ENCODE data around the gene CHRNB4.
A peak's percentile ranks its signal among the peaks of the same experiment; 100 is the strongest.

Gene CHRNB4

GRCh38 chr15:78667578-78668236 is 26.7 kb upstream of the CHRNB4 start:
- no peak for DNase-seq

DNA sequence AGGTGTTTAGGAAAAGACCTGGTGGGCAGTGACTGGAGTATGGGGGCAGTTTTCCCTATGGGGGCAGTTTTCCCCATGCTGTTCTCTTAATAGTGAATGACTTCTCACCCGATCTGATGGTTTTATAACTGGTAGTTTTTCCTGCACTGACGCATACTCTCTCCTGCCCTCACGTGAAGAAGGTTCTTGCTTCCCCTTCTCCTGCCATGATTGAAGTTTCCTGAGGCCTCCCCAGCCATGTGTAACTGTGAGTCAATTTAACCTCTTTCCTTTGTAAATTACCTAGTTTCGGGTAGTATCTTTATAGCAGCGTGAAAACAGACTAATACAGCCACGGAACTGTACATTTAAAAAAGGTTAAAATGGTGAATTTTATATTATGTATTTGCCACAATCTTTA is 25.0 kb upstream of the CHRNB4 start:
- DNase-seq, result no peak

DNA sequence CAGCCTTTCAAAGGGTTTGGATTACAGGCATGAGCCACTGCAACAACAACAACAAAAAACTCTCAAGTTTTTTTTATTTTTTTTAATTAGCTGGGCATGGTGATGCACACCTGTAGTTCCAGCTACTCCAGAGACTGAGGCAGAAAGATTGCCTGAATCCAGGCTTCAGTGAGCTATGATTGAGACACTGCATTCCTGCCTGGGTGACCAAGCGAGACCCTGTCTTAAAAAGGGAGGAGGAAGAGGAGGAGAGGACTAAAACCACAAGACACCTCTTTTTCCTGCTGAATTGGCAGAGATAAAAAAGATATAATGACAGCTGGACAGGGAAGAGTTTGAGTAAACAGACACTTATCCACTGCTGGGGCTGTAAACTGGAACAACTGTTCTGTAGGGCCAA is 22.7 kb upstream of the CHRNB4 start:
- DNase-seq, result no peak

DNA sequence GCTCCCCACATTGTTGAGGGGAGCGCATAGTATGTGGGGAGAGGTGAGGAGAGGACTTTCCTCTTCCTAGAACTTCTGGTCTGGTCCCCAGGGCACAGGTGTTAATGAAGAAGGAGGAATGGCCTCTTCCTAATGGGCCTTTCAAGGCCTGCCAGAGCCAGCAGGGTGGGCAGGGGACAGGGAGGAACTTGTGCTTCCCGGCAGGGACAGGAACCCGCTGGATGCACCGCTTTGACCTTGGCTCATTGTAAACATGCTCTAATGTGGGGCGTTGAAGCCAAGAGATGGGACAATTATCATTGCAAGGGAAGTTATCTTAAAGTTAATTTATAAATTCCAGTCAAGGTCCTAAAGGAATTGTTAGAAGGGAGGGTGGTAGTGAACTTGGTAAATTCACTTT is 21.0 kb upstream of the CHRNB4 start:
- DNase-seq, result no peak

DNA sequence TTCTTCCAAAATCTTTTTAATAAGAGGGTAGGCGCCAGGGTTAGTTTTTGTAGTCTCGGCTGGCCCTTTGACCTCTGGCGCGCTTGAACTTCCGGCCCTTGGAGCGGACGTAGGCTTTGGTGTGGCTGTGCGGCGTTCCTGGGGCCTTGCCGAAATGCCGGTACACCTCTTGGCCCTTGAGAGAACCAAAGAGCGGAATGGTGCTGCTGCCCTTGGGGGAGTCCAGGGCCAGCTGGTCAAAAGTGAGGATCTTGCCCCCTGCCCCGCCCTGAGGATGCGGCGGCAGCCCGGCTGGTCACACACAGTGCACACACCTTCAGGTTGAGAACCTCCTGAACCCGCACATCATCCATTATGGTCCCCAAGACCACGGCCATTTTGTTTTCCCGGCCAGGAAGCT is 20.0 kb upstream of the CHRNB4 start:
- DNase-seq, result no peak

- DNase-seq, result no peak
Measured at GRCh38 chr15:78660584-78660983, 19.6 kb upstream of the CHRNB4 start.

DNA sequence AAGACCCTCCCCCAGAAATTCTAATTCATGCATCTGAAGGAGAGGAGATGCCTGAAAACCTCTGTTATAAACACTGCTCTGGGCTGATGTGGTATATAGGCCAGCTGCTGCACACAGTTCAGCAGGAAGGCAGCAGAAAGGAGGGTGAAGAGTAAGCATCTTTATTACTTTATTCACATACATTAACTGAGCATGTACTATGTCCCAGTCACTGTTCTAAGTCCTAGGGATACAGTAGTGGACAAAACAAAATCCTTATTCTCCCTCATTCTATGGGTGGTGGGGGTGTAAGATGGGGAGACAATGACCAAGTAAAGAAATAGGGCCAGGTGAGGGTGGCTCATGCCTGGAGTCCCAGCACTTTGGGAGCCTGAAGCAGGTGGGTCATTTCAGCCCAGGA is 17.8 kb upstream of the CHRNB4 start:
- no peak for DNase-seq

DNA sequence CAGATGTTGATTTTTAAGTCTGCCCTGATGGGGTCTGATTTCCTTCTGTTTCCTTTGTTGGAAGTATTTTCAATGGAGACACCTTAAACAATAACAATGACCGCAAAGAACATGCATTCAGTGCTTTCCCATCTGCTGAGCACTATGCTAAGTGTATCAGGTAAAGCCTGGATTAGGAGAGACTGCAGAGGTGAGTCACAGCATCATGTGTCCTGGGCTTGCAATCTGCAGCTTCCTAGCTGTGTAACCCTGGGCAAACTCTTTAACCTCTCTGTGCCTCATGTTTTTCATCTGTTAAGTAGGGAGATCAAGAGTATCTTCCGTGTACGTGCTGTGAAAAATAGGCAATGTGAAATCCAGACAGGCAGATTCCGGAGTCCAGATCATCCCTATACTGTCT is 13.3 kb upstream of the CHRNB4 start:
- DNase-seq, result no peak

GRCh38 chr15:78651930-78652615 is 11.1 kb upstream of the CHRNB4 start:
- DNase-seq, result no peak

- DNase-seq, result no peak
Measured at GRCh38 chr15:78651007-78651406, 10.0 kb upstream of the CHRNB4 start.

- no peak for DNase-seq
Measured at GRCh38 chr15:78650022-78650421, 9.0 kb upstream of the CHRNB4 start.

GRCh38 chr15:78645009-78645408 is 4.0 kb upstream of the CHRNB4 start:
- no peak for DNase-seq

GRCh38 chr15:78642331-78642730 is 1.3 kb upstream of the CHRNB4 start:
- no peak for DNase-seq

GRCh38 chr15:78641749-78642275 is 802 bp upstream of the CHRNB4 start:
- DNase-seq, result no peak

DNA sequence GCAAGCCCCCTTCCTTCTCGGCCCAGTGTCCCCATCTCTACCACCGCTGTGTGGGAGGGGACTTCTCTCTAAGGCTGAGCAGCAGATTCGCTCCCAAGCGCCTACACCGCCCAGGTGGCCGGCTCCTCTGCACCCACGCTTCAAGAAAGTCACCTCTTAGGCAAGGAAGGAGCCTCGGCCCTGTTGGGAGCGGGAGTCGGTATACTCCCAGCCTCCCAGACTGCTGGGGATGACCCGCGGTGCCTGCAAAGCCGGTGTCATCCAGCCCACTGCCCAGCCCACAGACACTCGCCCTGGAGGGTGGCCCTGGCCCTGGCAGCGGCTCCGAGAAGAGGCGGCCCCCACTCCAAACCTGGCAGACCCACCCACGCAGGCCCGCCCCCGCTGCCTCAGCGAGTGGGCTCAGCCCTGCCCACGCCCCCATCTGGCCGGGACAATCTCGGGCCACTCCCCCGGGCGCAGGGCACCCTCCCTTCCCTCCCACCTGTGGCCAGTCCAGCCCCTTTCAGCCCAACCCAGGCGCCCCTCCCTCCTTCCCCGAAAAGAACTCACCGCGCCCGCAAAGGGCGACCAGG is 396 bp downstream of the CHRNB4 start:
- peak; percentile 7 for DNase-seq

DNA sequence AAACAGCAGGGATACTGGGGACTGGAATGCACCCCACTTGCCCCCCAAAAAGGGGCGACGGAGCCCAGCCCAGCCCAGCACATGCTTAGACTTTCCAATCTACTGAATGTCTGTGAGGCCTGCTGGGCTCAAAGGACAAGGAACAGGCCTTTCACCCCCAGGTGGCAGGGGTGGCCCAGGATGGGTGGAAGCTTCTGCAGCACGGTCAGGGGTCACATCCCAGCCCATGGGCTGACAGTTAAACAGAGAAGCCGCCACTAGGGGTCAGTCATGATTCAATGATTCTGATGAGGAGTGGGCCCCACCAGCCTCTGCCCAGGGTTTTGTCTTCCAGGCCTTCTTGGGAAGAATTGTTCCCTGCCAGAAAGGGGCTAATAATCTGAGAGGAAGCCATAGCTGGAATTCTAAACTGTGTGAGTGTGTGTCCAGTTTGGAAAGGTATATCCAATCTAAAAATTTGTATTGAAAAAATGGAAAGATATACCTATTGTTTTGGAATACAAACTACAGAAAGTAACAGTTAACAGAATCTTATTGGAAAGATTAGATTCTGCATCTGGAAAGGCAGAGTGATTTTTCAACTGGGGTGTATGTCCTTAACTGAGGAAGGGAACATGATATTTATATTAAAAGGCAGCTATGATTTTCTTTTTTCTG is 2.2 kb downstream of the CHRNB4 start:
- DNase-seq, result peak; percentile 75

DNA sequence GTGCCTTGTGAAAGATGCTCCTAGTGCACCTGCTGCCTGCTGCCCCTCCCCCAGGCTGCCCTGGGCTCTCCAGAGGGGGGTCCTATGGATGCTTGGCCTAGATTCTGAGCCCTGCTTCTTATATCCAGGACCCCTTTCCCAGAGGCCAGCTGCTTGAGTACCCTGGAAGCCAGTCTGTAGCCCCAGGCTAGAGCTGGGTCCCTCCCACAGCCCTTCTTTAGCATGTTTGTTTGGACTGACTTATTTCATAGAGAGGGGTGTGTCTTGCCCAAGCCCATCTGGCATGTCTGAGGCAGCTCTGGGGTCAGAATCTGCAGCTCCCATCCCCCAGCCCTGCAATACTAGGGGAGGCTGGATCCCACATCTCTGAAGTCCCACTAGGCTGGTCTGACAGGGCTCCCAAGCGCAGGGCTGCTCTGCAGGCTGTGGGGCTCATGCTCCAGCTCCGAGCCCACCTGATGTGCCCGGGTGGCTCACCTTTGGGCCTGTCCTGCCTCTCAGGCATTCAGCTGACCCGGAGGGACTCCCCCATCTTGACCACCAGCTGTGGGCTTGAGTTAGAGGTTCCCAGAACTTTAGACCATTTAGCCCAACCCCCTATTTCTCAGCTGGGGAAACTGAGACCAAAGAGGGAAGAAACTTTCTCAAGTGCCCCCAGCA is 3.1 kb downstream of the CHRNB4 start:
- no peak for DNase-seq

GRCh38 chr15:78636378-78636859 is 4.6 kb downstream of the CHRNB4 start:
- no peak for DNase-seq

DNA sequence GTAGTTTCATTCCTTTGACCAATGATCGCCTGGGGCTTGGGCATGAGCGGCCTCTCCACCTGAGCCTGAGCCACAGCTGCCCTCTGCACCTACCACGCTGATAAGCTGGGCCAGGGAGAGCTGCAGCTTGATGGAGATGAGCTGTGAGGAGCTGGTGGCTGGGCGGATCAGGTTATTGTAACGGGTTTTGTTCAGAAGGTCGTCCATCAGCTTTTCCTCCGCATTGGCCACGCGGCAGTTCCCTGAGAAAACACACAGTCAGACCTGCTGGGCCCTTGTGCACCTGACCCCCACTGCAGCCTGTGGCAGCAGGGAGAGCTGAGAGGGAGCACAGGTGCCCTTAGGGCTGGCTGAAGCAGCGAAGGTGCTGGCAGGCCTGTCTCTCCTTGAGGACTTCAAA is 5.7 kb downstream of the CHRNB4 start:
- DNase-seq, result no peak

DNA sequence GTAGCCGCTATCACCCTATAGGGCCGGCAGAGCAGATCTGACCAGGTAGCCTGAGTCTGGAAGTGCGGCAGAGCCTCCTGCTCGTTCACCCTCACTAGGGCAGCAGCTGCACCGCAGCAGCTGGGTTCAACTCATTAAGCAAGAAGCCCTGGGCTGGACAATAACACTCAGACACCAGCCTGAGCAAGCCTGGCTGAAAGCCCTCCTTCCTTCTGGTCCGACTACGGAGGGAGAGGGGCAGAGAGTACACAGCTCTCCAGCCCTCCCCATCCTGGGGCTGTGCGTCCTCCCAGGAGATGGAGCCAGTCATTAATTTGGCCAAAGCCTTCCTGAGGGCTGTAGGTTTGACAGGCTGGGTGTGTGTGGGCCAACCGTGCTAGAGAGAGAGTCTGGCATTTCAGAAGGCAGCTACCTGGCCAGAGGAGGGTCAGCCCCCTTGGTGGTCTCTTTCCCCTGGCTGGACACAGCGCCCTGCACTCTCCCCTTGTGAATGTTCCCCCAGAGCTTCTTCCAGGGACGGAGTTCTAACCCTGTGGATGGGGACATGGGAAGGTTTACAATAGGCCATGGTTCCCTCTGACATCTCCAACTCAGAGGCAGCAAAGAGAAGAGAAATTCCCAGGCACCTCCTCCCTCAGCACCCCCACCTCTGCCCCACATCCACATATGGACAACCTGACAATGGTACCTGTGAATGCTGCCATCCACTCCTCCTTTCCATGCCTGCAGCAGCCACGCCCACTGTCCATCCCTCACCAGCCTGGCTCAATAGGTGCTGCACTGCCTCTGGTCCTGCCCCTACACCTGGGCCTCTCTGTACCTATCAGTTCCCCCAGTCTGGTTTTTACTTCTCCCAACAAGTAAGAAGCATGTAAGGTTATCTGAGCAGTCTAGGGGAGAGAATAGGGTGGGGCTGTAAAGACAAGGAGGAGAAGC is 6.5 kb downstream of the CHRNB4 start:
- DNase-seq, result no peak

GRCh38 chr15:78633348-78633747 is 7.7 kb downstream of the CHRNB4 start:
- no peak for DNase-seq

Measured in stimulated activated CD4-positive, alpha-beta T cell treated with anti-CD3 and anti-CD28 coated beads, Interleukin-15, amount 100 ng/mL, for 24 hours (primary cell).